ENCODE measurements around the gene ETS2. TPM values are rescaled to one million over a fixed set of nuclear protein-coding genes. Genes with fewer than 3 reads are reported as not detected.

ETS2 gene
- total RNA-seq, 2 experiments from 2014 or later: 28.1 to 29.7 TPM

- ATAC-seq: peak; percentile 73
- no peak for TF ChIP-seq CTCF (IDR thresholded peaks at IDR 0.05)
- Mint-ChIP-seq H3K36me3 (ENCODE audit: low read depth) (peaks cover 28% of the 10 kb centered on the region), H3K4me1 (ENCODE audit: low read depth) (peaks cover 41% of the 10 kb centered on the region), H3K9me3 (peaks cover 43% of the 10 kb centered on the region), H3K27ac (peak overlapping the region; percentile 47), H3K27me3 (peaks cover 5% of the 10 kb centered on the region), H3K4me3 (no peak overlapping the region)
- intact Hi-C loops (cut with micrococcal nuclease): no loop called here
- ChIA-PET CTCF (no interaction called here), POLR2A (interaction anchor here (1.1 to 3.0 kb wide), 2 partner anchors 13 to 51 kb away, joined by 3 to 15 read pairs; no protein-coding TSS in a partner anchor)
- peak; percentile 34 for DNase-seq
Measured at GRCh38 chr21:38780879-38781278, 24.9 kb upstream of the ETS2 start.

DNA sequence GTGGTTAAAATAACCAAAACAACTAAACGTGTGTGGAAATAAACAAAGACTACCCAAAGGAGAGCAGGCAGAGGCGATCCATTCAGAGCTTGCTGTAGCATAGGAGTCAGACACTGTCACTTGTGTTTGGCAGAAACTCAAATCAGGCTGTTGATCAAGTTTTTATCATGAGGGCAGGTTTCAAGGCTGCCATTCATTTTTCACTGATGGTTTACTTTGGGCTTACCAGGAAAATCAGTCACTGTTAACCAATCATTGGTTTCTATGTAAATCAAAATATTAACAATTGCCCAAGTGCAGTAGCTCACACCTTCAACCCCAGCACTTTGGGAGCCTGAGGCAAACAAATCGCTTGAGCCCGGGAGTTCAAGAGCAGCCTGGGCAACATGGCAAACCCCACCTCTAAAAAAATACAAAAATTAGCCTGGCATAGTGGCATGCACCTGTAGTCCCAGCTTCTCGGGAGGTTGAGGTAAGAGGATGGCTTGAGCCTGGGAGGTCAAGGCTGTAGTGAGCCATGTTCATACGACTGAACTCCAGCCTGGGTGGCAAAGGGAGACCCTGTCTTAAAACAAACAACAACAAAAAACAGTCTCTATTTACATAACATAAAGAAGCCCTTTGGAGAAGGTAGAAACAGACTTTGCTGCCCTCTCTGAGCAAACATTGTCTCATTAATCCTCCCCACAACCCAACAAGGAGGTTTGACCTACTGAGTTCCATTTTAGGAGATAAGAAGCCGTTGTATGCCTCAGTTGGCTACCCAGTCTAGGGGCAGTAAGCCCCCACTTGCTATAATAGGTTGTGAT is 21.1 kb upstream of the ETS2 start:
- no peak for ATAC-seq
- Mint-ChIP-seq H3K27ac (no peak overlapping the region), H3K4me3 (no peak overlapping the region), H3K36me3 (ENCODE audit: low read depth) (peaks cover 13% of the 10 kb centered on the region), H3K4me1 (ENCODE audit: low read depth) (peaks cover 15% of the 10 kb centered on the region), H3K9me3 (peaks cover 25% of the 10 kb centered on the region), H3K27me3 (no peaks in the 10 kb centered on the region)
- POLR2A ChIA-PET: no interaction called here
- CTCF ChIA-PET: no interaction called here
- no peak for TF ChIP-seq CTCF (IDR thresholded peaks at IDR 0.05)
- DNase-seq: no peak
- intact Hi-C loops (cut with micrococcal nuclease): no loop called here

GRCh38 chr21:38785483-38785882 is 20.2 kb upstream of the ETS2 start:
- Mint-ChIP-seq H3K27ac (no peak overlapping the region), H3K27me3 (no peaks in the 10 kb centered on the region), H3K4me3 (no peak overlapping the region), H3K4me1 (ENCODE audit: low read depth) (peaks cover 7% of the 10 kb centered on the region), H3K36me3 (ENCODE audit: low read depth) (peaks cover 12% of the 10 kb centered on the region), H3K9me3 (peaks cover 21% of the 10 kb centered on the region)
- POLR2A ChIA-PET: interaction anchor here (0.8 kb wide), 1 partner anchor 20 kb away, joined by 4 read pairs; the partner anchor contains the start of gene ETS2
- TF ChIP-seq CTCF (IDR thresholded peaks at IDR 0.05): no peak
- CTCF ChIA-PET: no interaction called here
- intact Hi-C loops (cut with micrococcal nuclease): no loop called here
- no peak for DNase-seq
- ATAC-seq: no peak

- H3K9me3 Mint-ChIP-seq: peaks cover 12% of the 10 kb centered on the region
- no peak for TF ChIP-seq CTCF (IDR thresholded peaks at IDR 0.05)
- ATAC-seq: no peak
- intact Hi-C loops (cut with micrococcal nuclease): no loop called here
- no peak for DNase-seq
- peaks cover 4% of the 10 kb centered on the region for H3K4me1 Mint-ChIP-seq (ENCODE audit: low read depth)
- H3K36me3 Mint-ChIP-seq (ENCODE audit: low read depth): peaks cover 8% of the 10 kb centered on the region
- no peak overlapping the region for H3K4me3 Mint-ChIP-seq
- no peaks in the 10 kb centered on the region for H3K27me3 Mint-ChIP-seq
- ChIA-PET CTCF (interaction anchor here (0.7 to 1.4 kb wide), 2 partner anchors 9 to 12 kb away, joined by 3 to 5 read pairs; no protein-coding TSS in a partner anchor), POLR2A (interaction anchor here (0.7 kb wide), 1 partner anchor 18 kb away, joined by 3 read pairs; no protein-coding TSS in a partner anchor)
- no peak overlapping the region for H3K27ac Mint-ChIP-seq
Measured at GRCh38 chr21:38787016-38787415, 18.7 kb upstream of the ETS2 start.

Data from activated CD8-positive, alpha-beta T cell treated with anti-CD3 and anti-CD28 coated beads for 36 hours (primary cell).